Natural killer cell (primary cell): ENCODE measurements around the gene WNT3A. TPM values are rescaled to one million over a fixed set of nuclear protein-coding genes. Genes with fewer than 3 reads are reported as not detected.
A peak's percentile ranks its signal among the peaks of the same experiment; 100 is the strongest.

Source experiments
- ATAC-seq, 3 donors: fragments of 150-1000 bp in 2 of 3; fragments of 200-7000 bp in 1 of 3; cut with Tn5 transposase; 1 replicate in 1 of 3; 2 replicates in 2 of 3; pipeline ENCODE4 v1.10.0; 2021; ENCODE audit warnings: mild to moderate bottlenecking in 2 of 3, moderate library complexity in 2 of 3
- DNase-seq, 2 donors: peaks; one replicate each; pipeline versions ENCODE4 v3.0.0 to v3.0.0-alpha.2; 2013 to 2021; ENCODE audit warnings: mixed read lengths in 1 of 2
- H3K27ac ChIP-seq: one replicate; pipeline ENCODE4 v1.5.1; 2013; ENCODE audit warnings: mild to moderate bottlenecking, low read length
- H3K27me3 ChIP-seq: one replicate; pipeline ENCODE4 v1.6.1; 2013; ENCODE audit warnings: low read length; ENCODE audit not compliant: control insufficient read depth, insufficient read depth
- H3K36me3 ChIP-seq: one replicate; pipeline ENCODE4 v1.6.1; 2013; ENCODE audit warnings: low read length; ENCODE audit not compliant: control insufficient read depth, insufficient read depth
- H3K4me1 ChIP-seq: one replicate; pipeline ENCODE4 v1.6.1; 2013; ENCODE audit warnings: low read length; ENCODE audit not compliant: control insufficient read depth, insufficient read depth
- H3K4me3 ChIP-seq: one replicate; pipeline ENCODE4 v1.5.1; 2013; ENCODE audit warnings: low read length
- H3K9me3 ChIP-seq: one replicate; pipeline ENCODE4 v1.6.1; 2013; ENCODE audit warnings: low read length; ENCODE audit not compliant: control insufficient read depth, insufficient read depth
- H3K27ac Mint-ChIP-seq, 2 donors: one replicate each; pipeline ENCODE4 v1.8.0; 2022; ENCODE audit warnings: mild to moderate bottlenecking in 2 of 2, mixed read lengths in 2 of 2, moderate library complexity in 1 of 2
- H3K27me3 Mint-ChIP-seq, 2 donors: one replicate each; pipeline ENCODE4 v1.8.0; 2022; ENCODE audit warnings: low read depth in 2 of 2, mixed read lengths in 2 of 2
- H3K36me3 Mint-ChIP-seq: one replicate; pipeline ENCODE4 v1.8.0; 2022; ENCODE audit warnings: mixed read lengths
- H3K4me1 Mint-ChIP-seq, 2 donors: one replicate each; pipeline ENCODE4 v1.8.0; 2022; ENCODE audit warnings: mixed read lengths in 2 of 2
- H3K4me3 Mint-ChIP-seq: one replicate; pipeline ENCODE4 v1.8.0; 2022; ENCODE audit warnings: mild to moderate bottlenecking, moderate library complexity, mixed read lengths
- H3K9me3 Mint-ChIP-seq, 2 donors: one replicate each; pipeline ENCODE4 v1.8.0; 2022; ENCODE audit warnings: mixed read lengths in 2 of 2
- CTCF ChIP-seq: fragments of 200-600 bp; IDR thresholded peaks from one replicate; pipeline ENCODE4 v1.8.0; 2022; ENCODE audit warnings: antibody characterized with exemption
- WGBS: methylation state at CpG from one replicate; pipeline ENCODE4 v1.1.7; 2013; ENCODE audit warnings: missing lambda C conversion rate; ENCODE audit not compliant: insufficient coverage; 5-methylcytosine and 5-hydroxymethylcytosine counted together
- intact Hi-C: fragments of 100-400 bp; cut with micrococcal nuclease; formaldehyde crosslinking; loops from one replicate; pipeline ENCODE4 v1.14.2; 2022
- total RNA-seq, 4 donors: library from RNA; stranded (reverse); fragments of 120-200 nt in 1 of 4; gene quantifications; one replicate each; pipeline versions ENCODE4 v1.2.3 to v1.2.4, GENCODE V29; 2013 to 2022

Gene WNT3A
- total RNA-seq, 3 donors from 2014 or later (not counting 1 experiment from before 2014, with no cell fraction given), result not detected

GRCh38 chr1:228109073-228109961, 102.5 kb downstream of the WNT3A start, which contains the start of gene MRPL55:
Gene MRPL55, minus strand, starts transcription at chr1:228109299. Its CDS starts 1,039 bp downstream, at chr1:228108260.
- intact Hi-C loops, result loop anchor here (1.0 kb wide), 2 partner anchors 31 to 56 kb away; partner anchors contain the start of genes GUK1 and IBA57
- Histone ChIP-seq H3K9me3 (no peaks in the 10 kb centered on the region), H3K27me3 (no peaks in the 10 kb centered on the region), H3K4me1 (peaks cover 25% of the 10 kb centered on the region), H3K4me3 (peak within 1 kb of the TSS; percentile 82), H3K36me3 (peaks cover 14% of the 10 kb centered on the region), H3K27ac (peak within 1 kb of the TSS; percentile 91)
- Mint-ChIP-seq H3K27me3 (no peaks in the 10 kb centered on the region), H3K9me3 (no peaks in the 10 kb centered on the region), H3K36me3 (no peaks in the 10 kb centered on the region), H3K4me3 (peak within 1 kb of the TSS; percentile 93), H3K27ac (peak within 1 kb of the TSS; percentile 86 to 99), H3K4me1 (peaks cover 14 to 24% of the 10 kb centered on the region in 2 donors)
- DNase-seq, result peak; percentile 99 to 100
- ATAC-seq, result peak; percentile 97 to 100 (median 98)
- TF ChIP-seq CTCF, result no peak
- WGBS, result 0% methylated on average over 66 of the region's 66 CpGs

GRCh38 chr1:228109962-228110488, 103.2 kb downstream of the WNT3A start:
- H3K9me3 ChIP-seq, result no peaks in the 10 kb centered on the region
- H3K27me3 Mint-ChIP-seq, result no peaks in the 10 kb centered on the region
- no peak for DNase-seq
- TF ChIP-seq CTCF, result no peak
- H3K4me1 ChIP-seq, result peaks cover 22% of the 10 kb centered on the region
- peak overlapping the region; percentile 91 for H3K27ac ChIP-seq
- H3K36me3 Mint-ChIP-seq, result no peaks in the 10 kb centered on the region
- H3K4me3 Mint-ChIP-seq, result peak overlapping the region; percentile 93
- no peaks in the 10 kb centered on the region for H3K27me3 ChIP-seq
- intact Hi-C loops, result loop anchor here (1.0 kb wide), 2 partner anchors 30 to 55 kb away; partner anchors contain the start of genes GUK1 and IBA57
- H3K9me3 Mint-ChIP-seq, result no peaks in the 10 kb centered on the region
- H3K4me3 ChIP-seq, result peak overlapping the region; percentile 82
- WGBS, result 42% methylated on average over 15 of the region's 15 CpGs
- H3K36me3 ChIP-seq, result peaks cover 14% of the 10 kb centered on the region
- H3K27ac Mint-ChIP-seq, result peak overlapping the region; percentile 86 to 99
- peaks cover 11 to 19% of the 10 kb centered on the region in 2 donors for H3K4me1 Mint-ChIP-seq
- ATAC-seq, result no peak

- TF ChIP-seq CTCF, result no peak
- no peak overlapping the region for H3K27ac ChIP-seq
- H3K4me3 Mint-ChIP-seq, result no peak overlapping the region
- H3K4me1 Mint-ChIP-seq, result peaks cover 11 to 19% of the 10 kb centered on the region in 2 donors
- no peaks in the 10 kb centered on the region for H3K9me3 Mint-ChIP-seq
- H3K36me3 Mint-ChIP-seq, result no peaks in the 10 kb centered on the region
- peak overlapping the region; percentile 86 to 99 for H3K27ac Mint-ChIP-seq
- peaks cover 14% of the 10 kb centered on the region for H3K36me3 ChIP-seq
- DNase-seq, result no peak
- H3K27me3 ChIP-seq, result no peaks in the 10 kb centered on the region
- no peaks in the 10 kb centered on the region for H3K9me3 ChIP-seq
- H3K27me3 Mint-ChIP-seq, result no peaks in the 10 kb centered on the region
- H3K4me3 ChIP-seq, result no peak overlapping the region
- 98% methylated on average over 7 of the region's 7 CpGs for WGBS
- H3K4me1 ChIP-seq, result peaks cover 22% of the 10 kb centered on the region
- intact Hi-C loops, result no loop called here
- no peak for ATAC-seq
Observed at GRCh38 chr1:228110556-228110955, 103.8 kb downstream of the WNT3A start.

Other genes with a start within 250 kb of the WNT3A start
- gene PRSS38, start 191.3 kb upstream of the WNT3A start, total RNA-seq, result not detected
- not detected for gene WNT9A, start 59.1 kb upstream of the WNT3A start, total RNA-seq
- gene ARF1, start 75.7 kb downstream of the WNT3A start, total RNA-seq, result 100 to 1,000 TPM; 368 to 427 (median 424) TPM
- gene C1orf35, start 96.3 kb downstream of the WNT3A start, total RNA-seq, result 10 to 100 TPM; 18.9 to 21.6 (median 19.6) TPM
- gene MRPL55, start 102.3 kb downstream of the WNT3A start, total RNA-seq, result 10 to 100 TPM; 50.0 to 70.6 (median 64.1) TPM
- gene GUK1, start 133.3 kb downstream of the WNT3A start, total RNA-seq, result 100 to 1,000 TPM; 292 to 313 (median 308) TPM
- 1 to 10 TPM; 1.0 to 2.2 (median 1.7) TPM for gene GJC2, start 142.9 kb downstream of the WNT3A start, total RNA-seq
- gene IBA57, start 158.8 kb downstream of the WNT3A start, total RNA-seq, result 10 to 100 TPM; 13.3 to 14.1 (median 13.8) TPM
- gene OBSCN, start 201.0 kb downstream of the WNT3A start, total RNA-seq, result 10 to 100 TPM in 2 of 3 donors, 1 to 10 TPM in 1; 9.6 to 30.0 (median 14.3) TPM